Gastrocnemius medialis (tissue), 4 donors: Measurements from ENCODE around the gene A3GALT2.

ENCODE experiments used
- POLR2A ChIP-seq, 2 donors: fragments of 450-650 bp; IDR thresholded peaks; one replicate each; pipeline ENCODE4 v1.6.1; 2017; ENCODE audit warnings: antibody characterized with exemption in 2 of 2, mild to moderate bottlenecking in 2 of 2, moderate library complexity in 2 of 2
- TF ChIP-seq, protein P1 (sequence below), 5 experiments: fragments of 450-650 bp in 3 of 5; fragments of 200-600 bp in 2 of 5; sonication (generic) in 2 of 5; IDR thresholded peaks in 4 of 5; conservative IDR thresholded peaks in 1 of 5; 1 replicate in 4 of 5; 2 replicates in 1 of 5; pipeline ENCODE4 v1.5.1; 2016 to 2019; ENCODE audit warnings: antibody characterized with exemption in 5 of 5, mild to moderate bottlenecking in 3 of 5, moderate library complexity in 3 of 5

DNA sequence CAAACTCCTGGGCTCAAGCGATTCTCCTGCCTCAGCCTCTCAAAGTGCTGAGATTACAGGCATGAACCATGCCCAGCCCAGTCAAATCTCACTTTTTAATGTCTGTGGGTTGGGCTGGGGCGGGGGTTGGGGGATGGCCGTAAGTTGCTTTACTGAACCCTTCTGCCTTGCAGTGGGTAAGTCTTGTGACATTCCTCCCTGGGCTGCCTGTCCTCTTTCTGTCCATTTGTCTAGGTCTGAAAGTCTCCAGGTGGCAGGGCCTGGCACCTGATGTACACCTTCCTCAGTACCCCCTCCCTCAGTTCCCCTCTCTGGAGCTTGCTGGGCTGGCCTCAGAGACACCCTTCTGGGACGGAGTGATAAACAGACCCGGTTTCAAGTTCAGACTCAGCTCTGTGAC is 51.3 kb downstream of the A3GALT2 start:
- TF ChIP-seq, protein P1, sequence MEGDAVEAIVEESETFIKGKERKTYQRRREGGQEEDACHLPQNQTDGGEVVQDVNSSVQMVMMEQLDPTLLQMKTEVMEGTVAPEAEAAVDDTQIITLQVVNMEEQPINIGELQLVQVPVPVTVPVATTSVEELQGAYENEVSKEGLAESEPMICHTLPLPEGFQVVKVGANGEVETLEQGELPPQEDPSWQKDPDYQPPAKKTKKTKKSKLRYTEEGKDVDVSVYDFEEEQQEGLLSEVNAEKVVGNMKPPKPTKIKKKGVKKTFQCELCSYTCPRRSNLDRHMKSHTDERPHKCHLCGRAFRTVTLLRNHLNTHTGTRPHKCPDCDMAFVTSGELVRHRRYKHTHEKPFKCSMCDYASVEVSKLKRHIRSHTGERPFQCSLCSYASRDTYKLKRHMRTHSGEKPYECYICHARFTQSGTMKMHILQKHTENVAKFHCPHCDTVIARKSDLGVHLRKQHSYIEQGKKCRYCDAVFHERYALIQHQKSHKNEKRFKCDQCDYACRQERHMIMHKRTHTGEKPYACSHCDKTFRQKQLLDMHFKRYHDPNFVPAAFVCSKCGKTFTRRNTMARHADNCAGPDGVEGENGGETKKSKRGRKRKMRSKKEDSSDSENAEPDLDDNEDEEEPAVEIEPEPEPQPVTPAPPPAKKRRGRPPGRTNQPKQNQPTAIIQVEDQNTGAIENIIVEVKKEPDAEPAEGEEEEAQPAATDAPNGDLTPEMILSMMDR (IDR thresholded peaks at IDR 0.05 in 4 of 5, conservative IDR thresholded peaks at IDR 0.05 in 1 of 5) = no peak
- TF ChIP-seq POLR2A (IDR thresholded peaks at IDR 0.05) = no peak
